Neural cell (in vitro differentiated cells): ENCODE data around the gene SULT1A1. TPM values are rescaled to one million over a fixed set of nuclear protein-coding genes. Genes with fewer than 3 reads are reported as not detected.
"Not testable (repeated sequence)": the region's sequence is repeated elsewhere in the genome, so short reads cannot be mapped to it uniquely, and the experiment has no call there.

Source experiments
- H2AFZ ChIP-seq: fragments of 200-600, 300-800 bp; sonication (generic), shearing (Covaris generic); 2 replicates; pipeline ENCODE4 v1.6.0; 2014; ENCODE audit warnings: low read depth, mild to moderate bottlenecking, antibody characterized with exemption, low read length, moderate library complexity
- H3F3A ChIP-seq: fragments of 200-600 bp; shearing (Covaris generic); 2 replicates; pipeline ENCODE4 v1.6.1; 2016; ENCODE audit warnings: mild to moderate bottlenecking, moderate library complexity, mixed read lengths, antibody characterized with exemption, low read length; ENCODE audit not compliant: insufficient read depth, poor library complexity, severe bottlenecking
- H3K27ac ChIP-seq: fragments of 200-600, 300-800 bp; sonication (generic), shearing (Covaris generic); 2 replicates; pipeline ENCODE4 v1.5.1; 2014; ENCODE audit warnings: mild to moderate bottlenecking, low read length, moderate library complexity
- H3K27me3 ChIP-seq: fragments of 300-800, 200-600 bp; sonication (generic), shearing (Covaris generic); 2 replicates; pipeline ENCODE4 v1.6.0; 2014; ENCODE audit warnings: mild to moderate bottlenecking, low read depth, low read length, moderate library complexity; ENCODE audit not compliant: insufficient read depth
- H3K36me3 ChIP-seq: fragments of 300-800, 200-600 bp; sonication (generic), shearing (Covaris generic); 2 replicates; pipeline ENCODE4 v1.5.1; 2014; ENCODE audit warnings: mild to moderate bottlenecking, antibody characterized with exemption, low read length, moderate library complexity; ENCODE audit not compliant: insufficient read depth
- H3K4me2 ChIP-seq: fragments of 300-800, 200-600 bp; sonication (generic), shearing (Covaris generic); 2 replicates; pipeline ENCODE4 v1.6.0; 2014; ENCODE audit warnings: mild to moderate bottlenecking, low read length
- H3K4me3 ChIP-seq: fragments of 300-800, 200-600 bp; sonication (generic), shearing (Covaris generic); 2 replicates; pipeline ENCODE4 v1.5.1; 2014; ENCODE audit warnings: mild to moderate bottlenecking, low read length, moderate library complexity
- H3K79me2 ChIP-seq: fragments of 200-600 bp; shearing (Covaris generic); replicated peaks from 2 replicates; pipeline ENCODE4 v1.6.0; 2014; ENCODE audit warnings: mild to moderate bottlenecking, low read length, moderate library complexity; ENCODE audit not compliant: insufficient read depth
- H3K9ac ChIP-seq: fragments of 300-800, 200-600 bp; sonication (generic), shearing (Covaris generic); 2 replicates; pipeline ENCODE4 v1.6.1; 2016; ENCODE audit warnings: mild to moderate bottlenecking, low read length, mixed read lengths
- H3K9me2 ChIP-seq: fragments of 200-600 bp; shearing (Covaris generic); 2 replicates; pipeline ENCODE4 v1.6.1; 2016; ENCODE audit warnings: mild to moderate bottlenecking, low read length, mixed read lengths; ENCODE audit not compliant: insufficient read depth
- H3K9me3 ChIP-seq: fragments of 200-600, 300-800 bp; sonication (generic), shearing (Covaris generic); 2 replicates; pipeline ENCODE4 v1.6.1; 2016; ENCODE audit warnings: mild to moderate bottlenecking, mixed run types, low read length, moderate library complexity, mixed read lengths
- H4K20me1 ChIP-seq: fragments of 200-600 bp; shearing (Covaris generic); 2 replicates; pipeline ENCODE4 v1.6.1; 2016; ENCODE audit warnings: mild to moderate bottlenecking, mixed run types; ENCODE audit not compliant: insufficient read depth
- EP300 ChIP-seq: fragments of 450-650 bp; conservative IDR thresholded peaks from 2 replicates; pipeline ENCODE4 v1.6.1; 2014; ENCODE audit warnings: antibody characterized with exemption, mild to moderate bottlenecking, moderate library complexity; ENCODE audit not compliant: poor library complexity, severe bottlenecking
- EZH2 ChIP-seq: fragments of 200-600, 300-800 bp; shearing (Covaris generic), sonication (generic); IDR thresholded peaks from 2 replicates; pipeline ENCODE4 v1.6.1; 2014; ENCODE audit warnings: antibody characterized with exemption, low read length, borderline replicate concordance, mild to moderate bottlenecking; ENCODE audit not compliant: insufficient read depth, poor library complexity, severe bottlenecking
- MXI1 ChIP-seq: fragments of 450-650 bp; conservative IDR thresholded peaks from 2 replicates; pipeline ENCODE4 v1.6.1; 2014; ENCODE audit warnings: antibody characterized with exemption, mild to moderate bottlenecking; ENCODE audit not compliant: poor library complexity, severe bottlenecking
- POLR2AphosphoS5 ChIP-seq: IDR thresholded peaks from 2 replicates; pipeline ENCODE4 v1.6.1; 2012
- RAD21 ChIP-seq: fragments of 450-650 bp; conservative IDR thresholded peaks from 2 replicates; pipeline ENCODE4 v1.6.1; 2014; ENCODE audit warnings: antibody characterized with exemption, mild to moderate bottlenecking, moderate library complexity
- REST ChIP-seq: IDR thresholded peaks from 2 replicates; pipeline ENCODE4 v1.6.1; 2012; ENCODE audit warnings: borderline replicate concordance
- SMC3 ChIP-seq: fragments of 450-650 bp; conservative IDR thresholded peaks from 2 replicates; pipeline ENCODE4 v1.6.1; 2014; ENCODE audit warnings: antibody characterized with exemption, mild to moderate bottlenecking, moderate library complexity; ENCODE audit not compliant: poor library complexity
- TAF1 ChIP-seq: IDR thresholded peaks from 2 replicates; pipeline ENCODE4 v1.6.1; 2012; ENCODE audit warnings: low read depth
- polyA plus RNA-seq: library from polyadenylated mRNA; depleted of rRNA; stranded (reverse); fragments of >200 nt; gene quantifications from 2 replicates; pipeline ENCODE4 v1.2.3, GENCODE V29; 2014
- TF ChIP-seq, protein P1 (sequence below): fragments of 450-650 bp; IDR thresholded peaks from 2 replicates; pipeline ENCODE4 v1.5.1; 2014; ENCODE audit warnings: antibody characterized with exemption, mild to moderate bottlenecking, moderate library complexity; ENCODE audit not compliant: poor library complexity, severe bottlenecking

SULT1A1 gene
- polyA plus RNA-seq, 1 donor from 2014 or later = not detected

DNA sequence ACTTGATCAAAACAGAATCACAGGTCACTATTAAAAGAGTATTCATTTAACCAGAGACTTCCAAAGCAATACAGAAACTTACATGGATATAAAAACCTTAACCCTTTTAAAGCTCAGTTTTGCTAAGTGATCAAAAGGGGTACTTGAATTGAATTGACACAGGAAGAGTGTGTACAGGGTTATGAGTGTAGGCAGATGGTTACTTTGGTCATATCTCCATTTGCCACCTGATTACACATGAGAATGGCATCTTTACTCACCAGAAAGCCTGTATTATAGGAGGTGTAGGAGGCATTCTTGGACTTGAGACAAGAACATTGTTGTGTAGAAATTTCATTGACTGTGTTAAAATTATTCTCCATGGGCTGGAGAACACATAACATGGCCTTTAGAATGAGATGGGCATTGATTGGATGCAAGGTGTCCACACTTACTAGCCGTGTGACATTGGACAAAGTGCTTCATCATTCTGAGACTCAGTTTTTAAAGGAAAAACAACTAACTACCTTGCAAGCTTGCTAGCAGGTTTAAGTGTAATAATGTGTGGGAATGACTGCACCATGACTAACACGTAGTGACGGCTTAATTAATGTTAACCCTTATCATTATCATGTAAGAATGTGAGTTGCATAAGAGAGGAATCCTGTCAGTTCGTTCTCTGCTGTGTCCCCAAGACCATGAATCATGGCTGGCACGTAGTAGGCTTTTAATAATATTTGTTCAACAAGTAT is 26.4 kb upstream of the SULT1A1 start:
- H3K4me3 ChIP-seq, H3K9me3 ChIP-seq, H3K27me3 ChIP-seq, H3K9me2 ChIP-seq, H3F3A ChIP-seq, H3K79me2 ChIP-seq, H4K20me1 ChIP-seq, H2AFZ ChIP-seq, H3K4me2 ChIP-seq, H3K9ac ChIP-seq, H3K27ac ChIP-seq, H3K36me3 ChIP-seq: not testable (repeated sequence)

- not testable (repeated sequence) for H3F3A ChIP-seq
Observed at GRCh38 chr16:28630905-28631304, 21.1 kb upstream of the SULT1A1 start.

DNA sequence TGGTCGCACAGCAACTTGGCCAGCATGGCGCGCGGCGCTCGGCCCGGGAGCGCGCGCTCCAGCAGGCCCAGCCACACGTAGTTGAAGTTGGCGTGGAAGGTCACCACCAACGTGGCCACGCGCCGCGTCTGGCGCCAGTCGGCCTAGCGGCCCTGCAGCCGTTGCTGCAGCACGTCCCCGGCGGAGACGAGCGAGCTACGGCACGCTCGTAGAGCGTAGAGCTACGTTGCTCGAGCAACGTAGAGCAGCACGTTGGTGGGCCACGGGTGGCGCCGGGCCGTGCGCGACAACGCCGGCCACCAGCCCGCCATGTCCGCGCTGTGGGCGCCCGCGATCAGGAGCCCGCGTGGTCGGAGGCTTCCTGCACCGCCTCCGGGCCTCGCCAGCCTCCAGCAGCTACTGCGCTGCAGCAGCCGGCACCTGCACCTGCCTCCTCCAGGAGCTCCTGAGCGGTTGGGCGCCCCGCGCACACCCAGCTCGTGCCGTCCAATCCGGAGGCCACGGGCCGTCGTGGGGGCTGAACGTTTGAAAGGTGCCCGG is 13.4 kb upstream of the SULT1A1 start:
- Histone ChIP-seq H3K36me3 (no peaks in the 10 kb centered on the region), H3K4me2 (no peak overlapping the region), H3K4me3 (no peak overlapping the region), H3K27me3 (no peaks in the 10 kb centered on the region), H3K9ac (no peak overlapping the region), H3K79me2 (no peaks in the 10 kb centered on the region), H4K20me1 (no peaks in the 10 kb centered on the region), H3K9me2 (no peaks in the 10 kb centered on the region), H3K27ac (no peak overlapping the region), H2AFZ (no peak overlapping the region), H3K9me3 (no peaks in the 10 kb centered on the region), H3F3A (no peaks in the 10 kb centered on the region)
- TF ChIP-seq, protein P1, sequence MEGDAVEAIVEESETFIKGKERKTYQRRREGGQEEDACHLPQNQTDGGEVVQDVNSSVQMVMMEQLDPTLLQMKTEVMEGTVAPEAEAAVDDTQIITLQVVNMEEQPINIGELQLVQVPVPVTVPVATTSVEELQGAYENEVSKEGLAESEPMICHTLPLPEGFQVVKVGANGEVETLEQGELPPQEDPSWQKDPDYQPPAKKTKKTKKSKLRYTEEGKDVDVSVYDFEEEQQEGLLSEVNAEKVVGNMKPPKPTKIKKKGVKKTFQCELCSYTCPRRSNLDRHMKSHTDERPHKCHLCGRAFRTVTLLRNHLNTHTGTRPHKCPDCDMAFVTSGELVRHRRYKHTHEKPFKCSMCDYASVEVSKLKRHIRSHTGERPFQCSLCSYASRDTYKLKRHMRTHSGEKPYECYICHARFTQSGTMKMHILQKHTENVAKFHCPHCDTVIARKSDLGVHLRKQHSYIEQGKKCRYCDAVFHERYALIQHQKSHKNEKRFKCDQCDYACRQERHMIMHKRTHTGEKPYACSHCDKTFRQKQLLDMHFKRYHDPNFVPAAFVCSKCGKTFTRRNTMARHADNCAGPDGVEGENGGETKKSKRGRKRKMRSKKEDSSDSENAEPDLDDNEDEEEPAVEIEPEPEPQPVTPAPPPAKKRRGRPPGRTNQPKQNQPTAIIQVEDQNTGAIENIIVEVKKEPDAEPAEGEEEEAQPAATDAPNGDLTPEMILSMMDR = no peak
- no peak for TF ChIP-seq POLR2AphosphoS5
- no peak for TF ChIP-seq SMC3
- TF ChIP-seq RAD21 = no peak
- TF ChIP-seq REST = no peak
- TF ChIP-seq EZH2 = no peak
- no peak for TF ChIP-seq EP300
- TF ChIP-seq TAF1 = no peak
- TF ChIP-seq MXI1 = no peak

More at GRCh38 chr16:28630905-28631304, 21.1 kb upstream of the SULT1A1 start:
- H3K9ac ChIP-seq, H3K9me3 ChIP-seq, H3K4me2 ChIP-seq, H3K27ac ChIP-seq, H3K9me2 ChIP-seq, H3K27me3 ChIP-seq, H2AFZ ChIP-seq, H3K36me3 ChIP-seq, H3K4me3 ChIP-seq, H4K20me1 ChIP-seq, H3K79me2 ChIP-seq: not testable (repeated sequence)

GRCh38 chr16:28622532-28623171 is 12.8 kb upstream of the SULT1A1 start:
- H2AFZ ChIP-seq, H3K4me3 ChIP-seq, H3K4me2 ChIP-seq, H3K9ac ChIP-seq, H3K27ac ChIP-seq, H3K9me2 ChIP-seq, H3F3A ChIP-seq, H4K20me1 ChIP-seq, H3K27me3 ChIP-seq, H3K9me3 ChIP-seq, H3K79me2 ChIP-seq, H3K36me3 ChIP-seq: not testable (repeated sequence)
